Adrenal gland (tissue), 12 donors: ENCODE measurements around the gene CALHM3. TPM values are rescaled to one million over a fixed set of nuclear protein-coding genes. Genes with fewer than 3 reads are reported as not detected.

ENCODE experiments used
- DNase-seq, 7 donors: peaks; one replicate each; pipeline ENCODE4 v3.0.0-alpha.2; 2019 to 2020
- H3K27ac ChIP-seq, 5 donors: fragments of 200-600 bp; sonication (generic) in 4 of 5; 1 replicate in 3 of 5; 2 replicates in 2 of 5; pipeline versions ENCODE4 v1.5.1 to v1.8.0; 2016 to 2020; ENCODE audit warnings: mild to moderate bottlenecking in 1 of 5
- H3K27me3 ChIP-seq: fragments of 200-600 bp; 2 replicates; pipeline ENCODE4 v1.8.0; 2021
- H3K36me3 ChIP-seq, 2 donors: fragments of 200-600 bp; replicated peaks in 1 of 2; 1 replicate in 1 of 2; 2 replicates in 1 of 2; pipeline versions ENCODE4 v1.5.1 to v1.8.0; 2018 to 2022
- H3K4me1 ChIP-seq, 2 donors: fragments of 200-600 bp; replicated peaks in 1 of 2; 1 replicate in 1 of 2; 2 replicates in 1 of 2; pipeline versions ENCODE4 v1.5.1 to v1.8.0; 2018 to 2021
- H3K4me3 ChIP-seq, 4 donors: fragments of 200-600 bp; sonication (generic) in 3 of 4; one replicate each; pipeline ENCODE4 v1.5.1; 2016 to 2018
- H3K9me3 ChIP-seq, 3 donors: fragments of 200-600 bp; sonication (generic) in 1 of 3; replicated peaks in 1 of 3; 1 replicate in 2 of 3; 2 replicates in 1 of 3; pipeline versions ENCODE4 v1.5.1 to v1.8.0; 2016 to 2021
- POLR2A ChIP-seq, 2 donors: fragments of 450-650 bp; IDR thresholded peaks; one replicate each; pipeline ENCODE4 v1.6.1; 2017; ENCODE audit warnings: antibody characterized with exemption in 2 of 2, mild to moderate bottlenecking in 2 of 2, moderate library complexity in 1 of 2
- WGBS, 4 donors: extraction: QIAGEN DNeasy Blood & Tissue Kit in 2 of 4; methylation state at CpG; one replicate each; pipeline versions ENCODE4 v1.1.5 to v1.1.7; 2013 to 2017; 5-methylcytosine and 5-hydroxymethylcytosine counted together
- intact Hi-C, 2 donors: fragments of 100-400 bp; cut with DNase I; formaldehyde crosslinking; loops; one replicate each; pipeline versions ENCODE4 v1.14.1 to v1.15.0; 2022 to 2023
- polyA plus RNA-seq, 3 donors: library from polyadenylated mRNA; stranded (reverse); fragments of 200-250 nt in 2 of 3; fragments of 350-450 nt in 1 of 3; fragmentation: Illumina TruSeq in 1 of 3; extraction: RNeasy Lipid Tissue Mini Kit (QIAGEN cat#74804) in 1 of 3; gene quantifications; one replicate each; pipeline ENCODE4 v1.2.3, GENCODE V29; 2013 to 2014
- total RNA-seq, 9 donors: library from RNA; depleted of rRNA in 4 of 9; stranded (reverse); fragments of >200 nt in 4 of 9; fragments of 120-200 nt in 1 of 9; fragmentation: NEBNext Ultra II Directional in 1 of 9; extraction: Animal tissue kit (Norgen Biotek cat#: 25700) in 1 of 9; gene quantifications; one replicate each; pipeline versions ENCODE4 v1.1.0 to v1.2.4, GENCODE V29; 2013 to 2023
- TF ChIP-seq, protein P1 (sequence below), 6 experiments: fragments of 450-650 bp in 4 of 6; fragments of 200-600 bp in 2 of 6; sonication (generic) in 1 of 6; IDR thresholded peaks; 1 replicate in 5 of 6; 2 replicates in 1 of 6; pipeline versions ENCODE4 v1.5.1 to v1.8.0; 2016 to 2021; ENCODE audit warnings: antibody characterized with exemption in 6 of 6, mild to moderate bottlenecking in 2 of 6, moderate library complexity in 1 of 6
- donor health status: healthy with polysubstance abuse.
- donor health status: Bipolar disorder and iron deficiency.
- donor health status: DM: yes; HTN: yes; CAD: no.
- donor health status: DM: no; HTN: no; CAD: no.
- donor health status: DM: no; HTN: no; CAD: no.
- donor health status: DM: yes; HTN: yes; CAD: no.

Gene CALHM3
- total and polyA plus RNA-seq, 12 donors, result 0.03 TPM; not detected in 11

DNA sequence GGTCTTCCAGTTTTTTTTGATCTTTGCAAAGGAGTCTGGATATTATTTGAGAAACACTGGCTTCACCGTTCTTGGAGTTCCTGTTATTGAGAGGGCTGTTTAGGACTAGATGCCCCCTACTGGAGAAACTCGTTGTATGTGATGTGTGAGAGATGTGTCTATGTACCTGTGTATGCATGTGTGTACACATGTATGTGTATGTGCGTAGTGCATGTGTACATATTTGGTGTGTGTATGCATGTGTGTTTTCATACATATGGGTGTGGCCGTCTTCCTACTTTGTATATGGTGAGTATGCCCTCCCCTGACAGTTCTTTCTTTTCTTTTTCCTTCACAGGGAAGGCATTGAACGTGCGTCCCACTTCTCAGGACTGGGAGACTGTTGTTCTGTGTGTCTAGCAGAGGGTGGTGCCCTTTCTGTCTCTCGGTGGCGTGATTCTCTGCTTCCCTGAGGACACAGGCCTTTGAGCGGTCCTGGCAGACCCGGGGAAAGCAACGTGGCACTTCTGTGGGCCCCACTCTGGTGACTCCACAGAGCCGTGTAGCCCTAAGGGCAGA is 3.0 kb upstream of the CALHM3 start:
- H3K4me1 ChIP-seq, result peaks cover 4 to 16% of the 10 kb centered on the region in 2 donors
- DNase-seq, result peak in 3 of 7 donors; percentile 40 to 62 (median 61)
- no peaks in the 10 kb centered on the region for H3K9me3 ChIP-seq
- H3K36me3 ChIP-seq, result no peaks in the 10 kb centered on the region
- TF ChIP-seq POLR2A (IDR thresholded peaks at IDR 0.05), result no peak
- TF ChIP-seq, protein P1, sequence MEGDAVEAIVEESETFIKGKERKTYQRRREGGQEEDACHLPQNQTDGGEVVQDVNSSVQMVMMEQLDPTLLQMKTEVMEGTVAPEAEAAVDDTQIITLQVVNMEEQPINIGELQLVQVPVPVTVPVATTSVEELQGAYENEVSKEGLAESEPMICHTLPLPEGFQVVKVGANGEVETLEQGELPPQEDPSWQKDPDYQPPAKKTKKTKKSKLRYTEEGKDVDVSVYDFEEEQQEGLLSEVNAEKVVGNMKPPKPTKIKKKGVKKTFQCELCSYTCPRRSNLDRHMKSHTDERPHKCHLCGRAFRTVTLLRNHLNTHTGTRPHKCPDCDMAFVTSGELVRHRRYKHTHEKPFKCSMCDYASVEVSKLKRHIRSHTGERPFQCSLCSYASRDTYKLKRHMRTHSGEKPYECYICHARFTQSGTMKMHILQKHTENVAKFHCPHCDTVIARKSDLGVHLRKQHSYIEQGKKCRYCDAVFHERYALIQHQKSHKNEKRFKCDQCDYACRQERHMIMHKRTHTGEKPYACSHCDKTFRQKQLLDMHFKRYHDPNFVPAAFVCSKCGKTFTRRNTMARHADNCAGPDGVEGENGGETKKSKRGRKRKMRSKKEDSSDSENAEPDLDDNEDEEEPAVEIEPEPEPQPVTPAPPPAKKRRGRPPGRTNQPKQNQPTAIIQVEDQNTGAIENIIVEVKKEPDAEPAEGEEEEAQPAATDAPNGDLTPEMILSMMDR (IDR thresholded peaks at IDR 0.05), result peak; percentile 49 to 80 (median 68)
- intact Hi-C loops, result no loop called here
- no peak overlapping the region for H3K4me3 ChIP-seq
- no peaks in the 10 kb centered on the region for H3K27me3 ChIP-seq
- no peak overlapping the region for H3K27ac ChIP-seq
- 45 to 63% (median 58%) methylated on average over 12 of the region's 12 CpGs for WGBS, 4 donors

DNA sequence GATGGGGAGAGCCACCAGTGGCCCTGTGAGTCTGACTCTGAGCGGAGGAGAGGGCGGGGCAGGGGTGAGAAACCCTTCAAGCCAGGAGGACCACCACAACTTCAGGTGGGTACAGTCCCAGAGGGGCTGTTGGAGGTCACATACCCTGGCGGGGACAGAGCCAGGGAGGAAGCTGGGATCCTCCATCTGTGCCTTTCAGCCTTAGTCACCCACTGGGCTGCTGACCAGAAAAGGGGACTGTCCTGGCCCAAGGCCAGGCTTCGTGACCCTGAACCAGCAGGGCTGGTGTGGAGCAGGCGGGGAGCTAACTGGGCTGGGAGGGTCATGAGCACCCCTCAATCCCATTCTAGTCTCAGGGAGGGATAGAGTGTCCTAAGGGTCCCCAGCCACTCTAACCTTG is 1.5 kb upstream of the CALHM3 start:
- peak overlapping the region in 3 of 5 donors; percentile 13 to 53 (median 16) for H3K27ac ChIP-seq
- no peaks in the 10 kb centered on the region for H3K27me3 ChIP-seq
- 42 to 53% (median 48%) methylated on average over 4 to 5 of the region's 5 CpGs for WGBS, 4 donors
- H3K4me1 ChIP-seq, result peaks cover 4 to 12% of the 10 kb centered on the region in 2 donors
- DNase-seq, result peak; percentile 80 to 91 (median 89)
- TF ChIP-seq POLR2A (IDR thresholded peaks at IDR 0.05), result no peak
- H3K9me3 ChIP-seq, result no peaks in the 10 kb centered on the region
- no peak overlapping the region for H3K4me3 ChIP-seq
- intact Hi-C loops, result no loop called here
- H3K36me3 ChIP-seq, result no peaks in the 10 kb centered on the region

DNA sequence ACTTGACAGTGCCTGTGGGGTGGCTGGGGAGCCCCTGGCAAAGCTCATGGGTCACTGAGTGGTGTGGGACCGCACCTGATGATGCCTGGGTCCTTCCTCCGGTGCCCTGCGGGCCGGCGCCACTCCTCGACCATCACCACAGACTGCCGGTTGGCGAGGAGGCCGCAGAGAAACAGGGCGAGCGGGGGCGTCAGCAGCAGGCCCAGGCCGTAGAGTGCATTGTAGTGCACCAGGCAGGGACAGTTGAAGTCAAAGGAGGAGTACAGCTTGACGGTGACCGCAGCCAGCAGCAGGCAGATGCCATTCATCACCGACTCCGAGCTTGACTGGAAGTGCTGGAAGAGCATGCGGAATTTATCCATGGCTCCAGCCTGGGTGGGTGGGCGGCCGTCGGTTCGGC is 369 bp downstream of the CALHM3 start:
- Histone ChIP-seq H3K36me3 (no peaks in the 10 kb centered on the region), H3K4me3 (no peak overlapping the region), H3K4me1 (peaks cover 4 to 12% of the 10 kb centered on the region in 2 donors), H3K27ac (no peak overlapping the region), H3K9me3 (no peaks in the 10 kb centered on the region), H3K27me3 (no peaks in the 10 kb centered on the region)
- no peak for DNase-seq
- WGBS, 4 donors, result 85 to 95% (median 92%) methylated on average over 13 to 22 of the region's 22 CpGs
- TF ChIP-seq, protein P1 (IDR thresholded peaks at IDR 0.05), result no peak
- no peak for TF ChIP-seq POLR2A (IDR thresholded peaks at IDR 0.05)
- intact Hi-C loops, result no loop called here

DNA sequence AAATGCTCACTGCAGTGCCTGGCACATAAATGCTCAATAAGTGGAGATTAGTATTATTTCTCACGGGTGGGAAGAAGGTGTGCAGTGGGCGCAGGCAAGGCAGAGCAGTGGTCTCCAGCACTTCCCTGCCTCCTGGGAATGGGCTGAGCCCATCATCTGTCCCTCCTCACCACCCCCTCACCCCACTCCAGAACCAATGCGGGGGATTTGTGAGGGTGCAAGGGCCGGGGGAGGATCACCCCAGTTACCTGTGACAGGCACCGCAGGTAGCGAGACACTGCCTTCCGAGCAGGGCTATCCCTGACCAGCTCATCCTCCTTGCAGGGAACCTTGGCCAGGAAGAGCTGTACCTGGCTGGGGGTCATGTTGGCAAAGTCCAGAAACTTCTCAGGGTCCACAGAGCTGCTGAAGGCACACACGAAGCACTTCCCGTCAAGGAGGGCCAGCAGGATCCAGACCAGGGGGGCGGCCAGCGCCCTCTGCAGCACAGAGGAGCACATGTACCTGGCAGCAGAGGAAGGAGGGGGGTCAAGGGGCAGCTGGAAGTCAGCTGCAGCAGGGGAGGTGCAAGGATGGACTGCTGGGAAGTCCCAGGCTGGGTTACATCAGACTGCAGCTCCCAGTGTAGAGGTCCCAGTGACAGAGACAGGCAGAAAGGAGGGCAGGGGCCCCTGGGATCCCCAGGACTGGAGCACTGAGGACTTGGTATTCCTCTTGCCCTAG is 2.8 kb downstream of the CALHM3 start:
- intact Hi-C loops, result no loop called here
- peaks cover 4 to 11% of the 10 kb centered on the region in 2 donors for H3K4me1 ChIP-seq
- no peak overlapping the region for H3K27ac ChIP-seq
- no peak for DNase-seq
- 71 to 81% (median 75%) methylated on average over 5 to 11 of the region's 11 CpGs for WGBS, 4 donors
- no peak overlapping the region for H3K4me3 ChIP-seq
- TF ChIP-seq POLR2A (IDR thresholded peaks at IDR 0.05), result no peak
- TF ChIP-seq, protein P1 (IDR thresholded peaks at IDR 0.05), result no peak
- H3K36me3 ChIP-seq, result no peaks in the 10 kb centered on the region
- no peaks in the 10 kb centered on the region for H3K9me3 ChIP-seq
- no peaks in the 10 kb centered on the region for H3K27me3 ChIP-seq
